HUES6 (cell line): ENCODE measurements around the gene ARID1B.

ENCODE experiments used
- H3K27ac ChIP-seq: 2 replicates; pipeline ENCODE4 v1.7.0; 2013; ENCODE audit warnings: low read depth, mild to moderate bottlenecking, low read length, inconsistent platforms
- H3K27me3 ChIP-seq: 2 replicates; pipeline ENCODE4 v1.6.1; 2013; ENCODE audit warnings: low read length; ENCODE audit not compliant: control insufficient read depth, insufficient read depth
- H3K36me3 ChIP-seq: 2 replicates; pipeline ENCODE4 v1.6.1; 2013; ENCODE audit warnings: low read length; ENCODE audit not compliant: control insufficient read depth, insufficient read depth
- H3K4me1 ChIP-seq: 2 replicates; pipeline ENCODE4 v1.6.1; 2013; ENCODE audit warnings: low read length; ENCODE audit not compliant: control insufficient read depth, insufficient read depth
- H3K4me3 ChIP-seq: 2 replicates; pipeline ENCODE4 v1.5.1; 2013; ENCODE audit warnings: low read depth, low read length
- H3K9ac ChIP-seq: one replicate; pipeline ENCODE4 v1.6.1; 2013; ENCODE audit warnings: mild to moderate bottlenecking, low read length
- H3K9me3 ChIP-seq: 2 replicates; pipeline ENCODE4 v1.6.1; 2013; ENCODE audit warnings: low read depth, low read length; ENCODE audit not compliant: control insufficient read depth, insufficient read depth

The ARID1B gene

DNA sequence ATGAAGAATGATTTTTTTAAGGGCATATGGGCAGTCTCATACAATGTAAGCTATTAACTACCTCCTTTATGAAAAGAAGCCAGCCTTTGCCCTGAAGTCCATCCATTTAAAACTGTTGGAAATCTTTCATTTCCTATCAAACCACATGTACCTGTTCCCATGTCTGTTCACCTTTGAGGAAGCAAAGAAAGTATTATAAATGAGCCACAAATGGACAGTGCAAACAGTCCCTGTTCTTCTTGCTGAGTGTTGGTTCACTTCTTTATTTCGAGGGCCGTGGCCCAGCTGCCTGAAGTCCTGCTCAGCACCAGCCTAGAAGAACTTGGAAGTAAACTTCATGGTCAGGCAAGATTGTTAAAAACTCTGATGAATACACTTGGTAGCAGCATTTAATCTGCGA is 433.8 kb downstream of the ARID1B start:
- Histone ChIP-seq H3K36me3 (peaks cover 18% of the 10 kb centered on the region), H3K9me3 (no peaks in the 10 kb centered on the region), H3K27ac (no peak overlapping the region), H3K27me3 (no peaks in the 10 kb centered on the region), H3K9ac (no peak overlapping the region), H3K4me1 (no peaks in the 10 kb centered on the region), H3K4me3 (no peak overlapping the region)

DNA sequence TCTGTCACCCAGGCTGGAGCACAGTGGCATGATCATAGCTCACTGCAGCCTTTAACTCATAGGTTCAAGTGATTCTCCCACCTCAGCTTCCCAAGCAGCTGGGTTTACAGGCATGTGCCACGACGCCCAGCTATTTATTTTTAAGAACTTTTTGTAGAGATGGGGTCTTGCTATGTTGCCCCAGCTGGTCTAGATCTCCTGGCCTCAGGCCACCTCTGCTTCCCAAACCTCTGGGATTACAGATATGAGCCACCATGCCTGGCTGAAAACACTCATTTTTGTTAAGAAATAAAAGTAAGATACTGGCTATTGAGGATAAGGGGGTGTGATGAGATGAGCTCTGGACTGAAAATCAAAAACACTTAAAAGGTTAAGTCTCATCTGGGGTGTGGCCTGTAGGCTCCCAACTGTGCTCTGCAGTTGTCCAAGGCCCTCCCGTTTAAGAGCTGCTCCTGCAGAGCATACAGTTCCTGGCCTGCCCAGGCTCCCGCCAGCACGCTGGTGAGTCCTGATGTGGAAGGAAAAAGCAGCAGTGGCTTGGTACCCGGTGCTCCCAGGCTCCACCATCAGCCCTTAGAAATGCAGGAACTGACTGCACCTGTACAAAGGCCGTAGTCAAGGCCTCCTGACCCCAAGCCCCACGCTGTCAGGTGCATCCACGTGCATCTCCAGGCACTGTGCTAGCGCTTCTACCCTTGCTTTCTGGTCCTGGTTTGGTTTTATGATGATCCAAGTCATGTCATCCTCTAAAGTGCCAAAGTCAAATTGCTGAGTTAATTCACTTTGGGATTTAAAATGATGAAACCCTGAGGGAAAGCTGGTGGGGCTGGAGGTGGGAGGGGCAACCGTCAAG is 434.7 kb downstream of the ARID1B start:
- Histone ChIP-seq H3K27me3 (no peaks in the 10 kb centered on the region), H3K4me3 (no peak overlapping the region), H3K27ac (no peak overlapping the region)

DNA sequence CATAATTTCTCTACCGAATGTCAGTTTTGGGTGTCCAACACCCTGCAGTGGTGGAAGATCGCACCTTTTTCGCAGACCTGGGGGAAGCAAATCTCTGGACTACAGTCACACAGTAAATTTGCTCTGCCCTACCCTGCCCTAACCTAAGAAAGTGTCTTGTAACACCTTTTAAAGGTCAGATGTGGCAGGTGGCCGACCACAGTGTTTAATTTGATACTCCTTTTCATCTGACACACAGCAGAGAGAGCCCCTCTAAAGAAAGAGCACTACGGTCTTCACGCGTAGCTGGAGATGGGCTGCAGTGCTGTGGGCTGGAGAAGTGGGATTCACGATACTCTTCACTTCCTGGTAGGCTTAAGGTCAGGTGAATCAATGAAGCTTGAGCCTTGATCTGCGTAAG is 436.2 kb downstream of the ARID1B start:
- Histone ChIP-seq H3K27me3 (no peaks in the 10 kb centered on the region), H3K9me3 (no peaks in the 10 kb centered on the region), H3K27ac (no peak overlapping the region), H3K4me3 (no peak overlapping the region), H3K4me1 (no peaks in the 10 kb centered on the region), H3K9ac (no peak overlapping the region), H3K36me3 (no peaks in the 10 kb centered on the region)

More for the DNA sequence above, 434.7 kb downstream of the ARID1B start:
- Histone ChIP-seq H3K9me3 (no peaks in the 10 kb centered on the region), H3K9ac (no peak overlapping the region), H3K4me1 (no peaks in the 10 kb centered on the region), H3K36me3 (peaks cover 9% of the 10 kb centered on the region)

DNA sequence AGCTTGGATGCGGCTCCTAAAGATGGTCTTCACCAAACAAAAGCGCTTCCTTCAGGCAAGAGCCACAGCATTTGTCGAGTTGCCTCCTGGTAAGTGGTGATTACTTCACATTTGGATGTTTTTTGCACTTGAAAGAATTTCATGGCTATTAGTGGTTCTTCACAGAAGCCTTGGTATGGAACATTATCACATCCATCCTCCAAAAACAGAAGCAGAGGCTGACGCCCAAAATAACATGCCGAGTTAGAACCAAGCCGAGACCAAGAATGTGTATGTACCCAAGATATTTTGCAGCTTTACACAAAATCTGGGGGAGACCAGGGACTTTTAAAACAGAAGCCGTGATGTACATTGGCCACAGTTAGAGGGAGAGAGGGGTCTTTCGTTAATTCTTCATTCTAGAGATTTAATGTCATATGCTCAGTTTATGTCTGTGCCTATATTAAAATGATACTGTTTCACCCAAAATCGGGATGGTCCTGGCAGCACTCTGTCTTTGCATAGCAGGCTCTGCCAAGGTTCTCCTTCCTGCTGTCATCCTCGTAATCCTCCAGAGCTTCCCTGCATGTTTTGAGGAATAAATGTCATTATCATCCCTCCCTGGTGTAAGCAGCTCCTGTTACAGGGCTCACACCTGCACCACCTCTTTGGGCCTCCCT is 436.9 kb downstream of the ARID1B start:
- no peak overlapping the region for H3K27ac ChIP-seq
- no peaks in the 10 kb centered on the region for H3K36me3 ChIP-seq
- no peaks in the 10 kb centered on the region for H3K9me3 ChIP-seq
- H3K27me3 ChIP-seq = no peaks in the 10 kb centered on the region
- no peak overlapping the region for H3K9ac ChIP-seq
- H3K4me3 ChIP-seq = no peak overlapping the region
- no peaks in the 10 kb centered on the region for H3K4me1 ChIP-seq

DNA sequence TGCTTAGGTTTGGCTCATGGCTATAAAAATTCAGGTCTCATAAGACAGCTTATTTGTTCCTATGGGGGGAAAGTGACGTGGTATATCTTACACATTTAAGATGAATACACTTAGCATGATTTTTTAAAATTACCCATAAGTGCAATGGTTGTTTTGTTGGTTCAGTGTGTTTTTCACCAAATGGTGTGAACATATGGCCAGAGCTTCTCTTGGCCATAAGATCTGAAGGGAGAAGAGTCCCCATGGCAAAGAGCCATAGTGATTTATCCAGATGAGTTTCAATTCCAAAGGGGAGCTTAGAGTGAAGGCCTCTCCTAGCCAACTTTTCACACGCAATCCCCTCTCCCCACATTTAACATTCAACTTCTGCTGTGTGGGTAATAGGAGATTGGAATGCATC is 438.5 kb downstream of the ARID1B start:
- no peaks in the 10 kb centered on the region for H3K27me3 ChIP-seq
- no peak overlapping the region for H3K9ac ChIP-seq
- H3K36me3 ChIP-seq = no peaks in the 10 kb centered on the region
- H3K4me3 ChIP-seq = no peak overlapping the region
- H3K4me1 ChIP-seq = peaks cover 1% of the 10 kb centered on the region; the same call in 1 of the 2 replicates
- H3K27ac ChIP-seq = no peak overlapping the region
- H3K9me3 ChIP-seq = no peaks in the 10 kb centered on the region

- Histone ChIP-seq H3K27me3 (peaks cover 2% of the 10 kb centered on the region; the same call in 1 of the 2 replicates), H3K9me3 (no peaks in the 10 kb centered on the region), H3K27ac (no peak overlapping the region), H3K9ac (no peak overlapping the region), H3K4me1 (peaks cover 5% of the 10 kb centered on the region; the same call in 1 of the 2 replicates), H3K36me3 (no peaks in the 10 kb centered on the region), H3K4me3 (no peak overlapping the region)
Measured at GRCh38 chr6:157216570-157216969, 439.4 kb downstream of the ARID1B start.

DNA sequence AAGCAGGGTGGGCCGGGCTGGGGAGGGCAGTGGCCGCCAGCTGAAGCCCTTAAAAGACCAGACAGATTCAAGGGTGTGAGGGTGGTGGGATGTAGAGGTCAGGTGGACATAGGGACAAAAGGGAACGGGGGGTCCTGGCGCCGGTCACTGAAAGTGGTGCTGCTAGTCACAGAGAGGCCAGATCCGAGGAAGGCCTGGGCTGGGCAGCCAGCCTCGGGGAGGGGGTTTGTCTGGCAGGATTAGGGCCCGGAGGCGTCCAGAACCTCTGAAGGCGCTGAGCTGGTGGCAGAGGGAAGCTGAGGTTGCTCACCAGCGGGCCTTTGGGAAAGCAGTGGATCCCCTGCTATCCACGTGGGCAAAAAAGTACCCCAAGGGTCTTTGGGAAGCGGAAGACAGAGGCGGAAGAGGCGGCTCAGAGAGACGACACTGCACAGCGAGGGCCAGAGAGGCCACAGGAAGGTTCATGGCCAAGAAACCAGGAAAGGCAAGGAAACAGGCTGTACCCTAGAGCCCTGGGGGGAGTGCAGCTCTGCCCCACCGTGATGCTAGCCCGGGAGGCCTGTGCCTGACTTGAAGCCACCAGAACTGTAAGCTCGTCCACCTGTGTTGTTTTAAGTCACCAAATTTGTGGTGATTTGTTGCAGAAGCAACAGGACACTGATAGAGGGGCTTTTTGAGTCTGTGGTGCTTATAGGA is 440.2 kb downstream of the ARID1B start:
- peaks cover 9% of the 10 kb centered on the region for H3K27me3 ChIP-seq
- peaks cover 5% of the 10 kb centered on the region; the same call in 1 of the 2 replicates for H3K4me1 ChIP-seq
- H3K9ac ChIP-seq = no peak overlapping the region
- H3K4me3 ChIP-seq = no peak overlapping the region
- H3K27ac ChIP-seq = no peak overlapping the region
- H3K9me3 ChIP-seq = no peaks in the 10 kb centered on the region
- H3K36me3 ChIP-seq = no peaks in the 10 kb centered on the region

- H3K36me3 ChIP-seq = no peaks in the 10 kb centered on the region
- no peak overlapping the region for H3K27ac ChIP-seq
- peaks cover 10% of the 10 kb centered on the region for H3K27me3 ChIP-seq
- no peaks in the 10 kb centered on the region for H3K9me3 ChIP-seq
- no peak overlapping the region for H3K9ac ChIP-seq
- H3K4me3 ChIP-seq = no peak overlapping the region
- peaks cover 5% of the 10 kb centered on the region; the same call in 1 of the 2 replicates for H3K4me1 ChIP-seq
Measured at GRCh38 chr6:157217894-157218370, 440.8 kb downstream of the ARID1B start.

DNA sequence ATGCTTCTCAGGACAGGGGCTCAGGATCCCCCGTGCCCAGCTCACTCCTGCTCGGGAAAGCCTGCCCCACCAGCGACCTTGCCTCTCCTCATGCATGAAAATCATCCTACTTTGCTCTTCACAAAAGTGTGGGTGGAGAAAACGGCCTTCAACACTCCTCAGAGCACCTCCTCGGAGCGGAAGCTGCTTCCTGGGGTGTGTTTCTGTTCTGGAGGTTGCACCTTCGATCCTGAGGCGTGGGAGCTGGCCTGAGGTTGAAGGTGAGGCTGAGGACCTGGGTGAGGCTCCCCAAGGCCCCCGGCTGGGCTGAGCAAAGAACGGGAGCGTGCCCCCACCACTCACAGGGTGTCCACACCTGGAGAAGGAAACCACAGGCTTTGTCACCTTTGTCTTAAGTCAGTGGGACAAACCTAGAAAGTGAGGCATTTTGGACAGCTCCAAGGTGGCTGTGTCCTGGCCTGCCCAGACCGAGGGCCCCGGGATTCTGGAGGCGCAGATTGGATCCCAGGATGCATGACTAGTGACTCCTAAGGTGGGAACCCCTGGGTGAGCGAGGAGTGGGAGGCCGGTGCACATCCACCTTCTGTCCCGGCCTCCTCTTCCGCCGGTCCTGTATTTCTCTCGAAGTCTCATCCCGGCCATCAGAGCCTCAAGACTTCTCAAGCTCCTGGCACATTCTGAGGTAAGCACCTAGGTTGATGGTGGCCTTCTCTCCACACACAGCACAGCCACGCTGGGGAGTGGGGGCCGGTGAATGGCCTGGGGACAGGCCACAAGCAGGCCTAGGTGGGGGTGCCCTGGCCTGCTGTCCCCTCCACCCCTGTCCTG is 441.4 kb downstream of the ARID1B start:
- no peaks in the 10 kb centered on the region for H3K9me3 ChIP-seq
- H3K9ac ChIP-seq = no peak overlapping the region
- no peak overlapping the region for H3K27ac ChIP-seq
- no peak overlapping the region for H3K4me3 ChIP-seq
- no peaks in the 10 kb centered on the region for H3K36me3 ChIP-seq
- H3K4me1 ChIP-seq = peaks cover 5% of the 10 kb centered on the region; the same call in 1 of the 2 replicates
- peaks cover 10% of the 10 kb centered on the region for H3K27me3 ChIP-seq
